Cardiac ventricle fibroblast (primary cell): Measurements from ENCODE around the gene SLC16A13. TPM values are rescaled to one million over a fixed set of nuclear protein-coding genes. Genes with fewer than 3 reads are reported as not detected.

ENCODE experiments used
- total RNA-seq: library from RNA; depleted of rRNA; stranded (reverse); fragments of >200 nt; gene quantifications from 2 replicates; pipeline ENCODE4 v1.2.3, GENCODE V29; 2015

SLC16A13 gene
- total RNA-seq: 0.06 and 0.98 TPM in 2 replicates

GRCh38 chr17:7035591-7036368, at the start of gene SLC16A13:
TSS of gene SLC16A13 (plus strand) at chr17:7036015. CDS start at chr17:7036383, 368 bp downstream.

GRCh38 chr17:6995500-6996255, 40.1 kb upstream of the SLC16A13 start, which contains the start of gene ALOX12:
TSS of gene ALOX12 (plus strand) at chr17:6996049. CDS start at chr17:6996118, 69 bp downstream.

GRCh38 chr17:7022781-7023571, 12.8 kb upstream of the SLC16A13 start, which contains the start of gene BCL6B:
TSS of gene BCL6B (plus strand) at chr17:7023050. CDS start at chr17:7023672, 622 bp downstream.

GRCh38 chr17:7043497-7044198, 7.8 kb downstream of the SLC16A13 start, which contains the start of gene SLC16A11:
TSS of gene SLC16A11 (minus strand) at chr17:7044092. CDS start at chr17:7043513, 579 bp downstream.

GRCh38 chr17:7079581-7080455, 44.0 kb downstream of the SLC16A13 start, which contains the start of gene CLEC10A:
TSS of gene CLEC10A (minus strand) at chr17:7080251. CDS start at chr17:7078812, 1,439 bp downstream.

Other genes with a start within 250 kb of the SLC16A13 start
- gene TEKT1, start 204.3 kb upstream of the SLC16A13 start, total RNA-seq: not detected in 2 replicates
- not detected in 2 replicates for gene ALOX12, start 40.0 kb upstream of the SLC16A13 start, total RNA-seq
- 162 and 214 TPM in 2 replicates for gene RNASEK, start 23.4 kb upstream of the SLC16A13 start, total RNA-seq
- gene BCL6B, start 13.0 kb upstream of the SLC16A13 start, total RNA-seq: 1.9 and 2.6 TPM in 2 replicates
- not detected in 2 replicates for gene SLC16A11, start 8.1 kb downstream of the SLC16A13 start, total RNA-seq
- 0.24 TPM in 1 of 2 replicates, not detected in the other for gene CLEC10A, start 44.2 kb downstream of the SLC16A13 start, total RNA-seq
- gene ASGR2, start 78.8 kb downstream of the SLC16A13 start, total RNA-seq: not detected in 2 replicates
- 0.24 and 0.25 TPM in 2 replicates for gene ASGR1, start 143.4 kb downstream of the SLC16A13 start, total RNA-seq
- gene DLG4, start 183.8 kb downstream of the SLC16A13 start, total RNA-seq: 17.7 and 21.6 TPM in 2 replicates
- 281 and 473 TPM in 2 replicates for gene ACADVL, start 183.9 kb downstream of the SLC16A13 start, total RNA-seq
- gene DVL2, start 198.5 kb downstream of the SLC16A13 start, total RNA-seq: 31.5 and 44.1 TPM in 2 replicates
- gene PHF23, start 203.4 kb downstream of the SLC16A13 start, total RNA-seq: 38.6 and 48.0 TPM in 2 replicates
- 318 and 677 TPM in 2 replicates for gene GABARAP, start 206.4 kb downstream of the SLC16A13 start, total RNA-seq
- gene CTDNEP1, start 215.7 kb downstream of the SLC16A13 start, total RNA-seq: 78.3 and 99.5 TPM in 2 replicates
- gene ELP5, start 216.2 kb downstream of the SLC16A13 start, total RNA-seq: 30.1 and 41.1 TPM in 2 replicates
- 2.0 TPM in 1 of 2 replicates, not detected in the other for gene CLDN7, start 226.5 kb downstream of the SLC16A13 start, total RNA-seq
- gene SLC2A4, start 245.7 kb downstream of the SLC16A13 start, total RNA-seq: 0.05 TPM in 1 of 2 replicates, not detected in the other